ENCODE data around the gene OGFOD1. TPM values are rescaled to one million over a fixed set of nuclear protein-coding genes. Genes with fewer than 3 reads are reported as not detected.

The OGFOD1 gene
- total and polyA plus RNA-seq, 2 of the 13 experiments (the other 11 are each of a cell fraction or from before 2014, with no cell fraction given), result 35.2 to 81.3 TPM

Other genes starting within 250 kb of the OGFOD1 start
- gene AMFR, start 26.0 kb upstream of the OGFOD1 start, total RNA-seq (2016; rRNA removed; fragmentation: Illumina TruSeq; extraction: Trizol), result 80.0 and 108 TPM in 2 replicates
- gene AMFR, start 26.0 kb upstream of the OGFOD1 start, polyA plus RNA-seq (2011; rRNA removed), result 52.9 and 65.3 TPM in 2 replicates
- gene NUDT21, start 222 bp upstream of the OGFOD1 start, total RNA-seq (2016; rRNA removed; fragmentation: Illumina TruSeq; extraction: Trizol), result 210 and 320 TPM in 2 replicates
- gene NUDT21, start 222 bp upstream of the OGFOD1 start, polyA plus RNA-seq (2011; rRNA removed), result 162 and 177 TPM in 2 replicates
- gene BBS2, start 68.5 kb downstream of the OGFOD1 start, total RNA-seq (2016; rRNA removed; fragmentation: Illumina TruSeq; extraction: Trizol), result 59.7 and 63.5 TPM in 2 replicates
- 58.2 and 68.3 TPM in 2 replicates for gene BBS2, start 68.5 kb downstream of the OGFOD1 start, polyA plus RNA-seq (2011; rRNA removed)
- not detected in 2 replicates for gene MT4, start 113.5 kb downstream of the OGFOD1 start, total RNA-seq (2016; rRNA removed; fragmentation: Illumina TruSeq; extraction: Trizol)
- gene MT4, start 113.5 kb downstream of the OGFOD1 start, polyA plus RNA-seq (2011; rRNA removed), result not detected in 2 replicates
- not detected in 2 replicates for gene MT3, start 138.0 kb downstream of the OGFOD1 start, total RNA-seq (2016; rRNA removed; fragmentation: Illumina TruSeq; extraction: Trizol)
- not detected in 2 replicates for gene MT3, start 138.0 kb downstream of the OGFOD1 start, polyA plus RNA-seq (2011; rRNA removed)
- gene MT2A, start 157.0 kb downstream of the OGFOD1 start, total RNA-seq (2016; rRNA removed; fragmentation: Illumina TruSeq; extraction: Trizol), result 371 and 409 TPM in 2 replicates
- 115 and 135 TPM in 2 replicates for gene MT2A, start 157.0 kb downstream of the OGFOD1 start, polyA plus RNA-seq (2011; rRNA removed)
- gene MT1E, start 174.2 kb downstream of the OGFOD1 start, total RNA-seq (2016; rRNA removed; fragmentation: Illumina TruSeq; extraction: Trizol), result 1,072 and 1,398 TPM in 2 replicates
- 65.7 and 110 TPM in 2 replicates for gene MT1E, start 174.2 kb downstream of the OGFOD1 start, polyA plus RNA-seq (2011; rRNA removed)
- 4.6 and 5.5 TPM in 2 replicates for gene MT1M, start 181.1 kb downstream of the OGFOD1 start, total RNA-seq (2016; rRNA removed; fragmentation: Illumina TruSeq; extraction: Trizol)
- gene MT1M, start 181.1 kb downstream of the OGFOD1 start, polyA plus RNA-seq (2011; rRNA removed), result not detected in 2 replicates
- gene MT1A, start 187.1 kb downstream of the OGFOD1 start, total RNA-seq (2016; rRNA removed; fragmentation: Illumina TruSeq; extraction: Trizol), result 10.4 and 14.0 TPM in 2 replicates
- 4.8 and 8.3 TPM in 2 replicates for gene MT1A, start 187.1 kb downstream of the OGFOD1 start, polyA plus RNA-seq (2011; rRNA removed)
- gene MT1B, start 200.3 kb downstream of the OGFOD1 start, total RNA-seq (2016; rRNA removed; fragmentation: Illumina TruSeq; extraction: Trizol), result 0.89 TPM in 1 of 2 replicates, not detected in the other
- gene MT1B, start 200.3 kb downstream of the OGFOD1 start, polyA plus RNA-seq (2011; rRNA removed), result not detected in 2 replicates
- 169 and 211 TPM in 2 replicates for gene MT1F, start 206.4 kb downstream of the OGFOD1 start, total RNA-seq (2016; rRNA removed; fragmentation: Illumina TruSeq; extraction: Trizol)
- 1.2 and 1.9 TPM in 2 replicates for gene MT1F, start 206.4 kb downstream of the OGFOD1 start, polyA plus RNA-seq (2011; rRNA removed)
- gene MT1G, start 216.5 kb downstream of the OGFOD1 start, total RNA-seq (2016; rRNA removed; fragmentation: Illumina TruSeq; extraction: Trizol), result 377 and 511 TPM in 2 replicates
- 1.1 and 3.6 TPM in 2 replicates for gene MT1G, start 216.5 kb downstream of the OGFOD1 start, polyA plus RNA-seq (2011; rRNA removed)
- gene MT1H, start 218.3 kb downstream of the OGFOD1 start, total RNA-seq (2016; rRNA removed; fragmentation: Illumina TruSeq; extraction: Trizol), result 0.60 TPM in 1 of 2 replicates, not detected in the other
- not detected in 2 replicates for gene MT1H, start 218.3 kb downstream of the OGFOD1 start, polyA plus RNA-seq (2011; rRNA removed)
- gene MT1X, start 230.9 kb downstream of the OGFOD1 start, total RNA-seq (2016; rRNA removed; fragmentation: Illumina TruSeq; extraction: Trizol), result 288 and 327 TPM in 2 replicates
- 9.8 and 19.7 TPM in 2 replicates for gene MT1X, start 230.9 kb downstream of the OGFOD1 start, polyA plus RNA-seq (2011; rRNA removed)

Measured in HepG2 (cell line).